ENCODE results near the gene SOX5.
"Not testable (repeated sequence)": the region's sequence is repeated elsewhere in the genome, so short reads cannot be mapped to it uniquely, and the experiment has no call there.

Gene SOX5

DNA sequence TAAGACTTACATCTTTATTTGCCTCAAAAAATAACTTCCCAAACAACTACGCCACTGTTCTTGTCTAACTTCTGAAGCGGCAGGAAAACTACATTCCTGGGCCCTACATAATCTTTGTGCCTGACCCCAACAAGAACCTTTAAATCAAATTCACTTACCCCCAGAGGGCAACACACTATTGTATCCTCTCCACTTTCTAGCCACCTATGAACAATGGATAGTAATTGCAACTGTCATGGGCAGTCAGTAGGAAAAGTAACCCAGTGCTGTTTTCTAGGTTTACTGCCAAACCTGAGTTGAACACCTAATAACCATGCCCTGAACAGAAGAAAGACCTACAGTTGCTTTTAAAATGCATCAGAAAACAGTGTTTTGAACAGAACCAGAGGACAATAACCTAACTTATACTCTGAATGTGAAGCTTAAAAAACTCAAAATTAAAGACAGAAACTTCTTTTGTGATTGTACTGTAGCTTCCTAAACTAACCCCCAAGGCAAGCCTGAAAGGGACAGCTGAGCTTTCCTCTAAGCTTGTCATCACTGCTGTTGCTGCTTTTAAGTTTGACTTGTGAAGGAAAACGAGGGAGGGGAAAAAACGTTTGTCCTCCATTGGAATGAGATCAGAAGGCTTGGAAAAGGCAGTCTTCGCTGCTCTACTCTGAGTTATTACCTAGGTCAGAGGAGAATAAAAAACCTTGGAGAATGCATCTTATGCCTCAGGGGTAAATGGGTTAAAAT lies 195.7 kb downstream of the SOX5 start:
- no peak for DNase-seq (ENCODE audit: low spot score)

DNA sequence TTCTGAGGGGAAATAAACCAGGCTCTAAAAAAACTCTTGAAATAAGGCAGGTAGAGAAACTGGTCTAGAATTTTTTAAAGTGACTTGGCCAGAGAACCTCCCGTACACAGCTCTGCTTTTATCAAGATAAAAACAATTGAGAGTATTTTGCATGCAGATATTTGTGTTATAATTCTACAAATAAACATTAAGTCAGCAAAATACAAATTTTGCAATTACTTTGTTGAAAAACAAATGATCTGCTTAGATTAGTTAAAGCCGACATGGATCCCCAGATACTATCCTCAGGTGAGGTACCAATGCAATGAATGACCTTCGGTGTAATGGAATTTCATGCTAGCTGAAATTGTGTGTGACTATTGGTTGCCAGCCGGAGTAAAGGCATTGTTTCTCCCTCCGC lies 197.2 kb downstream of the SOX5 start:
- no peak for DNase-seq (ENCODE audit: low spot score)

DNA sequence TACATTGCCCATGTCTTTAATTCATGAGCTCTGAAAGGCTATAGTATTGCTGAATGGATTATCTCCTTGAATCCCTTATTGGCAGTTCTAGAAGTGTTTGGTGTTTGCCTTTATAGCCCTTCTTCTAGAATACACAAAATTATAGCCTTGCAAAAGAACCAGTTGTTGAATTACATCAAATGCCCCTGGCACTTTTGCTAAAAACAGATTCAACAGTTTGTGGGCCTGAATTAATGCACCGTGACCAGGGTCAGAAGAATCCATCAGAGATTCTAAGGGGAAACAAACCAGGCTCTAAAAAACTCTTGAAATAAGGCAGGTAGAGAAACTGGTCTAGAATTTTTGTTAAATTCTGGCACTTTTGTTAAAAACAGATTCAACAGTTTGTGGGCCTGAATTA lies 197.8 kb downstream of the SOX5 start:
- no peak for DNase-seq (ENCODE audit: low spot score)

DNA sequence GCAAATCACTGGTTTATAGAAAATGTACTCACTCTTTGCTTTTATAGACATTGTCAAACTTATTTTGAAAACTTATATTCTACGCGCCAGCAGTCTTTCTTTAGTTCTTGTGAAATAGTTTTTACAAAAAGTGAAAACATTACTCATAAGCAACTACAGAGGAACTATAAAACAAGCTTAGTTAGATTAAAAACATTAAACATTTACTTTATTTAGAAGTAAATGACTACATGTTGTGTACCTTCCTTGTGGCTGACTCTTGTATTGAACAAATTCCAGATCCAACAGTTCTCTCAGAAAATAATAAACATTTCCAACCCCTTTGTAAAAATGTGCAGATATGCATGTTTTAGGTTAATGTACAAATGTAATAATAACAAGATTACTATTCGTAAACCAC lies 198.5 kb downstream of the SOX5 start:
- DNase-seq (ENCODE audit: low spot score), result no peak

DNA sequence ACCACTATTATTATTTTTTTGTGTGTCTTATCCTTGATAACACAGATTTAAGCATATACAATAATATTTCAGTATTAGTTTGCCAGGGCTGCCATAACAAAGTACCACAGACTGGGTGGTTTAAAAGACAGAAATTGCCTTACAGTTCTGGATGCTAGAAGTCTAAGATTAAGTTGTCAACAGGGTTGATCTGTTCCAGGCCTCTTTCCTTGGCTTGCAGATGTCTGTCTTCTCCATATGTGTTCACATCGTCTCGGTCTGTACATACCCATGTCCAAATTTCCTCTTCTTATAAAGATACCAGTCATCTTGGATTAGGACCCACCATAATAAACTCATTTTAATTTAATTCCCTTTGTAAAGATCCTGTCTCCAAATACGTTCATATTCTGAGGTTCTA lies 204.8 kb downstream of the SOX5 start:
- no peak for DNase-seq (ENCODE audit: low spot score)

DNA sequence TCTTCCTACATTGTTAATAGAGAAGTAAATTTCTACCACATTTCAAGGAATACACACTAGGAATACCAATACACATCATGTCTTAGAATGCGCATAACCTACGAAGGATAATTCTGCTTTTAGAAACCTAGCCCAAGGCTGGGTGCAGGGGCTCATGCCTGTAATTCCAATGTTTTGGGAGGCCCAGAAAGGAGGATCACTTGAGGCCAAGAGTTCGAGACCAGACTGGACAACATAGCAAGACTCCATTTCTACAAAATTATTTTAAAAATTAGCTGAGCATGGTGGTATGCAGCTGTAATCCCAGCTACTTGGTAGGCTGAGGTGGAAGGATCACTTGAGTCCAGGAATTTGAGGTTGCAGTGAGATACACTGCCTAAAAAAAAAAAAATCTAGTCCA lies 206.9 kb downstream of the SOX5 start:
- no peak for DNase-seq (ENCODE audit: low spot score)

DNA sequence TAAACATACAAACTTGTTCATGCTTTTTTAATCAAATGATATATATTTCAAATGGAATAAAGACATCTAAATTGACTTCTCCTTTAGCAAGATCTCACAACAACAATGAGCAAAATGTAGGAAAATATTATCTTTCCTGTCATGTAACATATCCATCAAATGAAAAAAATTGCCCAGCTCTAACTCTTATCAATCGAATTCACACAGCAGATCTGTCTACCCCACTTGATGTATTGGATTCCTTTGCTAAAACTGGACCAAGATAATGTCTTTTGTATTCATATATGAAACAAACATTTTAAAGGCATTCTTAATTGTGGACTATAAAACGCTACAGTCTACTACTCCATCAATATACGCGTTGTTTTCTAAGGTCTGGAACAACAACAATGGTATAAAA lies 218.0 kb downstream of the SOX5 start:
- no peak for DNase-seq (ENCODE audit: low spot score)

DNA sequence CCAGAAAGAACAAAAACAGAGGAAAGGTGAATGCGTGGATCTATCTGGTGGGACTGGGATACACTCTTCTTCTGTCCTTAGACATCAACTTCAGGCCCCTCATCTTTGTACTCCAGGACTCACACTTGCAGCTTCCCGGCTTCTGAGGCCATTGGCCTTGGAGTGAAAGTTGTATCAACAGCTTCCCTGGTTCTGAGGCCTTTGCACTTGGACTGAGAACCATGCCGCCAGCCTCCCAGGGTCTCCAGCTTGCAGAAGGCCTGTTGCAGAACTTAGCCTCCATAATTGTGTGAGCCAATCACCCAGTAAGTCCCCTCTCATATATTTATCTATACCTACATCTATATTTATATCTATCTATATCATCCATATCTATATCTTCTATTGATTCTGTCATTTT lies 218.4 kb downstream of the SOX5 start:
- DNase-seq (ENCODE audit: low spot score), result no peak

DNA sequence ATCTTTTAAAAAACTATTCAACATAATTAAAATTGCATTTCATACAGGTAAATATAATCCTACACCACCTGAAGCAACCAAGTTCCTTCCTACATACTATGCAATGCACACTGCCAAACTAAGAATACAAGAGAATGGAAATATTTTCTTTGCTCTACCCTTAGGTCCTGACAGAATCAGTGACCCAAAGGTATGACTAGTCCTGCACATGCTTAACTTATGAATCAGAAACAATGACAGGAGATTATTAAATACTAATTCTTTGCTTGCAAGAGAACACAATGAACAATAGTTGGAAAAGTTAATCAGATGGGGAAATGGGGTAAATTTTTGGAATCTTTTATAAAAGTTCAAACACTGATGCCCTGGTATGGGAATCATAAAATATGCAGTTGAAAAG lies 220.1 kb downstream of the SOX5 start:
- no peak for DNase-seq (ENCODE audit: low spot score)

DNA sequence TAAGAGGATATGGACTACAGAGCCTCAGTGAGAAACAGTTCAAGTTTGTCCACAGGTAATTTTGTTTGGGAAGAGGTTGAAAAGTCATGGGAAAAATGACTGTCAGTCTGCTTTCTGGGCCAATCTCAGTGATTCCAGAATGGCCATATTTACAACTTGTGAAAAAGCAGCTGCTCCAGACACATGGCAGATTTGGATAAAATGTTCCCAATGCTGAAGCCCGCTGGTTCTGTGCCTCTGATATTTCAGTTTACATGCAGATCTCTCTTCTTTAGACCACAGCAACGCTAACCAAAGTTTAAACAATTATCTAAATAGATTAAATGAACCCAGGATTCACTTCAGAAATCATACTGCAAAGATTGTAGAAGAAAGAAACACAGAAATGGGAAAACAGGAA lies 222.8 kb downstream of the SOX5 start:
- no peak for DNase-seq (ENCODE audit: low spot score)

DNA sequence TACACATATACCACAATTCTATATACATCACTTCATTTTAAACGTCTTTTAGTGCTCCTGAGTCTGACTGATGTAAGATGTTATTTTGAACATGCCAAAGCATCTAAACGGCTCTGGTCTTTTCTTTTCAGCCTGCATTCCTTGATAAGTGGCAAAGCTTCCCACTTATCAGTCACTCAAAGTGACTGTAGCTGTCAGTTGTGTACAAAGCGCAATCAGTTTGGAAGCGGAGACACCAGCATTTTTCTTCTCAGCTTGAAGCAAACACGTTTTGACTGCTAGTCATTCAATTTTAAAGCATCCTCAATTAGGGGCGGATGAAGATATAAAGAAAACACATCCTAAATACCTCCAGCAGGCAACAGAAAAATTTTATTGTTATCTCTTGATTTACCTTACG lies 226.8 kb downstream of the SOX5 start:
- no peak for DNase-seq (ENCODE audit: low spot score)

DNA sequence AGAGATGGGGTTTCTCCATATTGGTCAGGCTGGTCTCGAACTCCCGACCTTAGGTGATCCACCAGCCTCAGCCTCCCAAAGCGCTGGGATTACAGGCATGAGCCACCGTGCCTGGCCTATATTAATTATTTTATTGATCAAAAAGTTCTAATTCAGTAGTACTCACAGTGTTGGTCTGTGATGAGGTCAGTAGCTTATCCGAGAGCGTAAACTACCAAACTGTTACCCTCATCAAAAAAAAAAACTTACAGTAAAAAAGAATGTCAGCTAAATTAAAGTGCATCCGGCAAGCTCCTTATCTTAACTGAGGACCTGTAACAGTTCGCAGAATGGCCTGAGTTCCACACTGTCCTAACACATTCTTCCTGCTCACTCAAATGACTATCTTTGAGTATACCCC lies 228.2 kb downstream of the SOX5 start:
- no peak for DNase-seq (ENCODE audit: low spot score)

DNA sequence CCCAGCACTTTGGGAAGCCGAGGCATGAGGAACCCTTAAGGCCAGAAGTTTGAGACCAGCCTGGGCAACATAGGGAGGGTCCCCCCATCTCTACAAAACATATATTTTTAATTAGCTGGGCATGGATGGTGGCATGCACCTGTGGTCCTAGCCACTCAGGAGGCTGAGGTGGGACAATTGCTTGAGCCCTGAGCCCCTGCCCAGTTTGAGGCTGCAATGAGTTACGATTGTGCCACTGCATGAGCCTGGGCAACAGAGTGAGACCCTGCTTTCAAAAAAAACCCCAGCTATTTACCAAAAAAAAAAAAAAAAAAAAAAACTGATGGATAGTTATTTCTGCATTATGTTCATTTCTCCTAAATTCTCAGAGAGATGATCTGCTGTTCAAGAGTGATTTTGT lies 230.0 kb downstream of the SOX5 start:
- no peak for DNase-seq (ENCODE audit: low spot score)

DNA sequence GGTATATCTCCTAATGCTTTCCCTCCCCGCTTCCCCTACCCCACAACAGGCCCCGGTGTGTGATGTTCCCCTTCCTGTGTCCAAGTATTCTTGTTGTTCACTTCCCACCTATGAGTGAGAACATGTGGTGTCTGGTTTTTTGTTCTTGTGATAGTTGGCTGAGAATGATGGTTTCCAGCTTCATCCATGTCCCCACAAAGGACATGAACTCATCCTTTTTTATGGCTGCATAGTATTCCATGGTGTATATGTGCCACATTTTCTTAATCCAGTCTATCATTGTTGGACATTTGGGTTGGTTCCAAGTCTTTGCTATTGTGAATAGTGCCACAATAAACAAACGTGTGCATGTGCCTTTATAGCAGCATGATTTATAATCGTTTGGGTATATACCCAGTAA lies 239.1 kb downstream of the SOX5 start:
- not testable (repeated sequence) for DNase-seq (ENCODE audit: low spot score)

DNA sequence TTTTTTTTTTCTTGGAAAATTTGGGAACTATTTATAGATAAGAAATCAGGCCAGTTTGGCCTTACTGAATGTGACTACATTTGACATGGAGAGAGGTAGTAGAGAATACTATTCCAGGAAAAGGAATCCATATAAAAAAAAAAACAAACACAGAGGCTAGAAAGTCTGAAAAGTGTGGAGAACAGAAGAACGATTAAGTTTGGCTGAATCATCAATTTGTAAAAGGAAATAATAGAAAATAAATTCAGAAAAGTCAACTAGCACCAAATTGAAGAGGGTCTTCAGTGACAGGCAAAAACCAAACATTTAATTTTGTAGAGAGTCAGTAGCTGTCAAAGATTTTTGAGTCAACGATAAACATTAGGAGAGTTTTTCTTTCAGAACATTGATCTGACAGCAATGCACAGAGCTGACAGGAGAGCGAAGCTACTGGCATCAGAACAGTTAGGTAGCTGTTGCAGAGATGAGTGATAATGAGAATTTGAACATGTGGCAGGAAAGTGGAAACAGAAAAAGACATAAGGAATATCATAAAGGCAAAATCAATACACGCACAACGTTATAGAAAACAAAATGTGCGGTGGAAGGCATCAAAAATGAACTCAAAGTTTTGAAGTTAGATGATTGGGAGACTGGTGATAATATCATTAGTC lies 241.2 kb downstream of the SOX5 start:
- no peak for DNase-seq (ENCODE audit: low spot score)

DNA sequence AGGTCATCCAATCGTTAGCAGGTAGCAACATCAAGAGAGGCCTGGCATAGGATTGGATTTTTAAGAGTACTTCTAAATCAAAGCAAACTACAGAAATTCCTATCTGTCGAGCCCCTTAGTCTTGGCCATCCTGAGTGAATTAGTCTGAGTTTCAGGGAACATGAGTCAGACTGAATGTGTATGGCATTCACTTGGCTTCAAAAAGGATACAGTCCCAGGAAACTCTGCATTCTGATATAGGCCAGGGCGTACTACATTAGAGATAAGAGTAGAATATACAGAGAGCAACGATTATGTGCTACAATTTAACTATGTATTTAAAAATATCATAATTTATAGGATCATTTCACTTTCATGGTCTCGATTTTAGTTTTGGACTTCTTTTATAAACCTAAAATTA lies 242.2 kb downstream of the SOX5 start:
- no peak for DNase-seq (ENCODE audit: low spot score)

DNA sequence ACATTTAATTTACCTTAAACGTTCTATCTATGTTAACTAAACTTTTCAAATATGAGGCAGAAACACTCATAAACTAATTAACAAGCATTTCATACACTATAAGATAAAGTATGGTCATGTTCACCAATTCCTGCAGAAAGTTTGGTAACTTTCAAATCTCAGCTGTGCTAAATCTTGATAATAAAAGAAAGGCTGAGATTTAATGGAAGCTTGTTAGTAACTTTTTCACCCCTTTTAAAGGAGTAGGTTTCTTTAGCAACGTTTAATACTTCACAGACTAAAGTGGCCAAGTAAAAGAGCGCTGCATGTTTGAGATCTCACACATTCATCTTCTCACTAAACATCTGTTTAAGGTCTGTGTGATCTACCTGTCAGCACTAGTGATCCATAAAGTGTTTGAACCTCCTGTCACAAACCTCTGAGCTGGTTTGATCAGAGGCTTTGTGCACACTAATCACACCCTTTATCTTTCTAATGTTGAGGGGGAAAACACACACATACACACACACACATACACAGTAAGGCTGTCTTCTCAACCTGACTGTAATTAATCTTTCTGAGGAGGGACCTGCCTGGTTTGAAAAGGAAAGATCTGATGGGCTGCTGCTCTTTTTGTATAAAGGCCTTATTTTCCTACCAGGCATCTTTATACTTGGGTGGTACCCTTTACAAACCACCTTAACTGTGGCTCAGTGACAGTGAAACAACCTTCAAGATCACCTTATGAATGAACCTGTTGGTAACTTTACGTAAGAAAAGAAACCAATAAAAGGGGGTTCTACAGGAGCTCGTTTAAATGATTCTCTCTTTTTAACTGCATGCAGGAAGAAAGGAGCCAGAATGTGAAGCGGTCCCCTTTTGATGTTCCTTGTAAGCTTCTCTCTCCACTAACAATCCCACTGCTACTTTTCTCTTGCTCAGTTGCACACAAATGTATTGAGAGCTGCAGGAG lies 244.2 kb downstream of the SOX5 start:
- DNase-seq (ENCODE audit: low spot score), result no peak

DNA sequence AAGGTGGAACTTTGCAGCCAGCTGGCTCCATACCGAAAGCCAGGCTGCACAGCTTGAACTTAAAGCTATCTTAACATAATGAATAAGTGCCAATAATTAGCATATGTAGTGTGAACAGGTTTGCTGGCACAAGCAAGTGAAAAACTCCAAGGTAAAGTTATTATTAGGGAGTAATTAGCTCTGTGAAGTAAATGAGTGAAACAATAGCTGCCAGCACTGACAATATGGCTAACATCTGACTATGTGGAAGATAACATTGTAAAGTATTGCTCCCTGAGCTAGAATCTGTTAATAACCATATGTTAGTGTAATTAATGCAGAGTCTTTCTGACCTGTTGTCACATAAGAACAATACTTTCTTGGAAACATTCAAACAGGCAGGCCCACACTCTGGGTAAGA lies 246.4 kb downstream of the SOX5 start:
- DNase-seq (ENCODE audit: low spot score), result no peak

DNA sequence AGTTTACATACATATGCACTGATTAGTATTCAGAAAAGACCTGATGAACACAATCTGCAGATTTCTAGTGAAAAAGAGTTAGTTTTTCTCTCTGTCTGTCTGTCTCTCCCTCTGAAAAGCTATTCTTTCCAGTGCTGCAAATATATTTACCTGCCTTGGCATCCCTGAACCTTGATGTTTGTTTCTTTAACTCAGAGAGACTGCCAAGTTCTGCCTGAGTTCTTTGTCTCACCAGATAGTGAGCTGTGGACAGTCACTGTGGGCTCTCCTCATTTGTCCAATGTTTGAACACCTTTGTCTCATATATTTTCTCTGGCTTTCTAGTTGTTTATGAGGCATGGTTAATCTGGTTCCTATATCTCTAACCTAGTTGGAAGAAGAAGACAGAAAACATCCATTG lies 250.4 kb downstream of the SOX5 start:
- no peak for DNase-seq (ENCODE audit: low spot score)

DNA sequence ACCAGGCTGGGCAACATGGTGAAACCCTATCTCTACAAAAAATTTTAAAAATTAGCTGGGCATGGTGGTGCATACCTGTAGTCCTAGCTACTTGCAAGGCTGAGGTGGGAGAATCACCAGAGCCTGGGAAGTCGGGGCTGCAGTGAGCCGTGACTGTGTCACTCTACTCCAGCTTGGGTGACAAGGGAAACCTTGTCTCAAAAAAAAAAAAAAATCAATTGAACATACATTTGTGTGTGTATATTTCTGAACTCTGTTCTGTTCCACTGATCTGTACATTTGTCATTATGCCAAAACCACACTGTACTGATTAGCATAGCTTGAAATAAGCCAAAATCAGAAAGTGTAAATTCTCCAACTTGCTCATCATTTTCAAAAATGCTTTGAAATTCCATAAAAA lies 254.6 kb downstream of the SOX5 start:
- DNase-seq (ENCODE audit: low spot score), result no peak

DNA sequence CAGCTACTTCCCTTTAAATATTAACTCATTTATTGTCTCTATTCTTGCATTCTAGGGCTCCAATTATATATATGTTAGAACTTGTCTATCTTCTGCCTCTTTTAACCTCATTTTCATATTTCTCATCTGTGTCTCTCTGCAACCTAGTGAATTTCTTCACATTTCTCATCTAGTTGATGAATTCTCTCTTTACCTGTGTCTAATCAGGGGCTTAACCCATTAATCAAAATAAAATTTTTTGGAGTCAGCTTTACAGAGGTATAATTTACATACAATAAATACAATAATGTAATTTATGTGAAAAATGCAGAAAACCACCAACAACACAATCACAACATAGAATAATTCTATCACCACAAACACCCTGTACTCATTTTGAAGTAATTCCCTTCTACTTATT lies 255.2 kb downstream of the SOX5 start:
- DNase-seq (ENCODE audit: low spot score), result no peak

DNA sequence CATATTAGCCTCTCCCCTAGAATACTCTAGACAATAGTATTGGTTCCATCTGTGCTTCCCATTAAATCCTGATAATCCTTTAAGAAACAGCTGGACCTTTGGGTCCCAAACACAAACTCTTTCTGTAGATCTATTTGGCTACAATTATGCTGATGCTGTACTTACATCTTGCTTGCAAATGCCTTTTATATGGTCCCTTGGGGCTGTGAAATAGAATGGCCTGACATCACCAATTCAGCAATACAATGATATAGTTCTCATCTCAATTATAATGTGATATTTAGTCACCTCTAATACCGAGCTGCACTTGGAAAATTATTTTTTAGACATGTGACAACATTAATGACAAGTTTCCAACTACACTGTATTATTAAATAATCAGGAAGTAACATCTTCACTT lies 261.5 kb downstream of the SOX5 start:
- DNase-seq (ENCODE audit: low spot score), result no peak

DNA sequence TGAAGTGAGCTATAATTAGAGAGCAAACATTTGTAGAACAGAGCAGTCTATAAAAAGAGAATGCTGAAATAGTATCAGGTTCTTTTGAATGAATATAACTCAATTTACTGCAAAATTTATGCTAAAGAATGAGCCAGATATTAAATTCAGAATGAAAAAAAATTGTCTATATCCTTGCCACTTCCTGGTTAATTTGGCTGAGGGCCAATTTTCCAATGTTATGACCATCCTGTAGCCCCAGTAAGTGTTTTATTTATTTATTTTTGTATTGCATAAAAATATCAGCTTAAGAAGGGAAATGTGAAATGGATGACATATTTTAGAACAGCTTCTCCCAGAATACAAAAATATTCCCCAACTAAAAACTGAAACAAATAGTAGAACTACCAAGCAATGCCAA lies 263.4 kb downstream of the SOX5 start:
- no peak for DNase-seq (ENCODE audit: low spot score)

All from hematopoietic multipotent progenitor cell treated with erythropoietin and hydrocortisone succinate and interleukin-3 and kit ligand, for 17 days (in vitro differentiated cells).